PFSK-1 (cell line): ENCODE measurements around the gene GIN1.

Experiments
- FOXP2 ChIP-seq: optimal IDR thresholded peaks from 2 replicates; pipeline ENCODE3; 2011; ENCODE audit warnings: borderline replicate concordance, control low read depth, inconsistent platforms; ENCODE audit not compliant: insufficient read depth; ENCODE audit errors: extremely low read length, extremely low read depth
- POLR2AphosphoS5 ChIP-seq: IDR thresholded peaks from 2 replicates; pipeline ENCODE4 v1.6.1; 2012; ENCODE audit warnings: low read depth, mild to moderate bottlenecking, control low read depth, low read length, moderate library complexity
- SIN3A ChIP-seq: IDR thresholded peaks from 2 replicates; pipeline ENCODE4 v1.6.1; 2012; ENCODE audit warnings: mild to moderate bottlenecking, low read length, moderate library complexity, borderline replicate concordance; ENCODE audit not compliant: insufficient read depth
- TAF1 ChIP-seq: IDR thresholded peaks from 2 replicates; pipeline ENCODE4 v1.6.1; 2012; ENCODE audit warnings: low read length, control low read depth, borderline replicate concordance; ENCODE audit not compliant: insufficient read depth
- TF ChIP-seq, protein P1 (sequence below), 2 experiments: IDR thresholded peaks; 2 replicates each; pipeline versions ENCODE4 v1.6.1 to v1.8.0; 2011 to 2012; ENCODE audit warnings: low read depth in 2 of 2, low read length in 2 of 2, control low read depth in 1 of 2, inconsistent platforms in 1 of 2, mild to moderate bottlenecking in 1 of 2, moderate library complexity in 1 of 2; ENCODE audit not compliant: insufficient read depth in 1 of 2

GIN1 gene

DNA sequence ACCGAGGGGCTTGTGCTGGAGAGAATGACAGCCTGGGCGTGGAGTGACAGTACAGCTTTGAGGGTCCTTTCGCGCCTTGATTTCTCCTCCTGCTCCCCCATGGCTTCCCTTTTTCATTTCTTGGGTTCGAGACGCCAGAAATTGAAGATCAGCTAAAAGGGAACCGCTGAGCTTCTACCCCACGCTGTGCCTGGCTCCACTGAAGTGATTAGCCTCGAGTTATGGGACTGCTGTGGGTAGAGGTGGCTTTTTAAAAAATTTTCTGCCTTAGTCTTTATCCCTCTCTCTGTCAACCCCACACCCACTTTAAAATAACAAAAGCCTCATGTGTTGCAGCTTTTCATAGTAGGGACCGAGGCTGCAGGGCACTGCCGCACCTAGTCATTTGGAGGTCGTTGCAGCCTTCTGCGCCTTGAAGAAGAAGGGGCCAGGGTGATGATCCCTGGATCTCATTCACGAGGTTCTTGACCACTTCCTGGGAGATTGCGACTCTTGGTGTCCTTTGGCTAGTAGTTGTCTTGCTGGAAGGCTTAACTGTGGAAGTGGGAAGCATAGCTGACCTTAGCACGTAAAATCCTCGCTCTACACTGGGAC lies 766 bp upstream of the GIN1 start:
- TF ChIP-seq, protein P1, sequence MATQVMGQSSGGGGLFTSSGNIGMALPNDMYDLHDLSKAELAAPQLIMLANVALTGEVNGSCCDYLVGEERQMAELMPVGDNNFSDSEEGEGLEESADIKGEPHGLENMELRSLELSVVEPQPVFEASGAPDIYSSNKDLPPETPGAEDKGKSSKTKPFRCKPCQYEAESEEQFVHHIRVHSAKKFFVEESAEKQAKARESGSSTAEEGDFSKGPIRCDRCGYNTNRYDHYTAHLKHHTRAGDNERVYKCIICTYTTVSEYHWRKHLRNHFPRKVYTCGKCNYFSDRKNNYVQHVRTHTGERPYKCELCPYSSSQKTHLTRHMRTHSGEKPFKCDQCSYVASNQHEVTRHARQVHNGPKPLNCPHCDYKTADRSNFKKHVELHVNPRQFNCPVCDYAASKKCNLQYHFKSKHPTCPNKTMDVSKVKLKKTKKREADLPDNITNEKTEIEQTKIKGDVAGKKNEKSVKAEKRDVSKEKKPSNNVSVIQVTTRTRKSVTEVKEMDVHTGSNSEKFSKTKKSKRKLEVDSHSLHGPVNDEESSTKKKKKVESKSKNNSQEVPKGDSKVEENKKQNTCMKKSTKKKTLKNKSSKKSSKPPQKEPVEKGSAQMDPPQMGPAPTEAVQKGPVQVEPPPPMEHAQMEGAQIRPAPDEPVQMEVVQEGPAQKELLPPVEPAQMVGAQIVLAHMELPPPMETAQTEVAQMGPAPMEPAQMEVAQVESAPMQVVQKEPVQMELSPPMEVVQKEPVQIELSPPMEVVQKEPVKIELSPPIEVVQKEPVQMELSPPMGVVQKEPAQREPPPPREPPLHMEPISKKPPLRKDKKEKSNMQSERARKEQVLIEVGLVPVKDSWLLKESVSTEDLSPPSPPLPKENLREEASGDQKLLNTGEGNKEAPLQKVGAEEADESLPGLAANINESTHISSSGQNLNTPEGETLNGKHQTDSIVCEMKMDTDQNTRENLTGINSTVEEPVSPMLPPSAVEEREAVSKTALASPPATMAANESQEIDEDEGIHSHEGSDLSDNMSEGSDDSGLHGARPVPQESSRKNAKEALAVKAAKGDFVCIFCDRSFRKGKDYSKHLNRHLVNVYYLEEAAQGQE (IDR thresholded peaks at IDR 0.05; ENCODE audit: insufficient read depth in 1 of 2, low read depth in 2 of 2, low read length in 2 of 2) = no peak
- TF ChIP-seq TAF1 (no peak), POLR2AphosphoS5 (no peak), SIN3A (no peak), FOXP2 (no peak)

DNA sequence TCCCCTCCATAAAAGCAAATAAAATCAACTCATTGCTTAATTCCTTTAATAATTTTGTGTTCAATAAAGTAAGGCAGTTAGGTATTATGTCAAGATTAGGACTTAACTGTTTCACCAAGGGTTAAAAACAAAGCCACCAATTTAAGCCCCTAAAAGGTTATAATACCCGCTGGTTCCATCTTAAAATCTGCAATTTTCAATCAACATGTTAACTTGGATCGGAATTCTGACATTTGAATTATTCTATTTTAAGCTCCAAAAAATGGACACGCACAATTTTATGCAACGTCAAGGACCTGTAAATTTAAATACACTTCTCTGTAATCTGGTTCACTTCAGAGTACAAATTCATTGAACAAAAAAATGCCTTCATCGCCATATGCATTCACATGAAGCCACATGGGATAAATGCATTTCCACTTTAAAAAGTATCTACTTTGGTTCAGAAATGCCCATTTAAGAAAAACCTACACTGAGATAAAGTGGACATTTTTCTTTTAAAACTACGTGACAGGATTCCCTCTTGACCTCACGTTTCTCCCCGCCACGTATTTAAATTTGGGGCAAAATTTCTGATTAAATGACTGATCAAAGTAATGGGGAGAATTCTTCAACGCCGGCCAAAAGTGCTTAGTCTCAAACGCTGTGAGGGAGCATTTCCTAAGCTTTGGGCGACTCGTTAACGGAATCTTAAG lies 721 bp downstream of the GIN1 start:
- TF ChIP-seq, protein P1 (IDR thresholded peaks at IDR 0.05; ENCODE audit: insufficient read depth in 1 of 2, low read depth in 2 of 2, low read length in 2 of 2) = no peak
- no peak for TF ChIP-seq FOXP2
- TF ChIP-seq SIN3A = no peak
- TF ChIP-seq TAF1 = no peak
- TF ChIP-seq POLR2AphosphoS5 = no peak

DNA sequence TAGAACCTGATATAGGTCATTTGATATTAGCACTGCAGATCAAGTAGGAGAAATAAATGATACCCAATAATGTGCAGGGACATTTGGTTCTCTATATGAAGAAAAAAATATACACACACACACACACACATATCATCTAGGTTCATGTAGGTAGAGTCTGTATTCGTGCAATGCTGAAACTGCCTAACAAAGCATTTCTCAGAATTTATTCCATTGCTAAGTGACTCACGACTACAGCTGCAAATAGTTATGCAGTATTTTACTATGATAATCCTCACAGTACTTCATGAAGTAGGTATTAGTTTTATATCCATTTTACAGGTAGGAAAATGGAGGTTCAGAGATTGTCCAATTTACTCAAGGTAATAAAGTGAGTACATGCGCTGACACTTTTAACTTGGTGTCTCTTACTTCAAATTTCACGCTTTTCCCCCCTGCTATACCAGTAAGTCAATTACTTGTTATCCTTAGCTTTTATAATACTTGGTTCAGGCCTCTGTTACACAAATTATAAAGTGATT lies 2.4 kb downstream of the GIN1 start:
- TF ChIP-seq FOXP2 = no peak
- TF ChIP-seq POLR2AphosphoS5 = no peak
- TF ChIP-seq, protein P1 (IDR thresholded peaks at IDR 0.05; ENCODE audit: insufficient read depth in 1 of 2, low read depth in 2 of 2, low read length in 2 of 2) = no peak
- no peak for TF ChIP-seq TAF1
- TF ChIP-seq SIN3A = no peak

DNA sequence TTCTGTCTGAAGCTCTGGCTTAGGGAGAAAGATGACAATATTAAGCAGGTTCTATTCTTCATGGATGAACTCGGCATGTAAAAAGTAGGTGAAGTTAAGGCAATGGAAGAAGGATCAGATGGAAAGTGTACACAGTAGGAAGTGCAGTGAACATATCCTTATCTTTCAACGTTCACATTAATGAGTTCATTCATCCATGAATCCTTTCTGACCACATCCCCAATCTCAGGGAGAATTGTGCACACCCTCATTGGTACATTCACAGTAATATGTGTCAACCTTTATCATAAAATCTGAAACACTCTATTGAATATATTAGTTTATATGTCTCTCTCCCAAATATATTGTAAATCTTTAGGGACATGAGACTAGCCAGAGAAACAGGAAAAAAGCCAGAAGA lies 5.5 kb downstream of the GIN1 start:
- no peak for TF ChIP-seq FOXP2
- TF ChIP-seq, protein P1 (IDR thresholded peaks at IDR 0.05; ENCODE audit: insufficient read depth in 1 of 2, low read depth in 2 of 2, low read length in 2 of 2) = no peak
- no peak for TF ChIP-seq POLR2AphosphoS5
- no peak for TF ChIP-seq TAF1
- TF ChIP-seq SIN3A = no peak
